ENCODE measurements around the gene PEX26.

The PEX26 gene

DNA sequence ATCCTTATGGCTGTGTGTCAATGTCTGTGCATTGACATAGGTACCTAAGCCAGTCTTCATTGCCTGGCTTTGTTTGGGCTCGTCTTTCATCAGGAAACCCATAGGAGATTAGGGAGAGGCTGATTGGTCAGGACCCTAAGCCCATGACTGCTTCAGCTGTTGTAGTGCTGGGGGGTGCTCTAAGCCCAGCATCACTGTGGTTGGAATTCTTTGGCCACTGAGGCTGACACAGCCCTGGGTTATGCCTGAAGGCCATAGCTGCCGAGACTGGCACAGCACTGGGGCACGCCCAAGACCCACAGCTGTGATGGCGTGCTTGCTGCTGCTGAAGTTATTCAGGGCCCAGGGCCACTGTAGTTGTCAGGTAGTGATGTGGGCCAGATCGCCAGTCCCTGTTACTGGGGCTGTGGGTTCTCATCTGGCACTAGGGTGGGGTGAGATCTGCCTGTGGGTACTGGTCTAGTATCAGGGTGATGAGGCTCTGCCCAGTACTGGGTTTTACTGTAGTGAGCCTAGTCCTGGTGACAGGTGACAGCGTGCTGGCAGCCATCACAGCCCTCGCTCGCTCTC is 77.1 kb downstream of the PEX26 start:
- Histone ChIP-seq H3K27ac (ENCODE audit: low read length) (no peak overlapping the region), H3K9me3 (ENCODE audit: insufficient read depth, low read length, severe bottlenecking) (no peaks in the 10 kb centered on the region), H3K79me2 (ENCODE audit: insufficient read depth, low read length) (0 out of 2 replicates have a peak, but pooled peaks cover 3% of the 10 kb centered on the region), H4K20me1 (ENCODE audit: insufficient read depth, low read length) (no peaks in the 10 kb centered on the region), H3K9ac (ENCODE audit: low read depth, low read length) (no peak overlapping the region), H3K36me3 (ENCODE audit: insufficient read depth, low read length) (peaks cover 4% of the 10 kb centered on the region), H3K27me3 (ENCODE audit: insufficient read depth, low read length, poor library complexity) (no peaks in the 10 kb centered on the region), H3K4me3 (ENCODE audit: low read depth in 1 of 2, low read length in 2 of 2) (no peak overlapping the region), H2AFZ (ENCODE audit: low read depth, low read length) (no peak overlapping the region), H3K4me2 (ENCODE audit: insufficient read depth, low read length) (no peak overlapping the region), H3K4me1 (ENCODE audit: insufficient read depth, low read length) (peaks cover 26% of the 10 kb centered on the region)
- DNase-seq (no peak), ATAC-seq (ENCODE audit: insufficient read depth, low read depth) (no peak)
- TF ChIP-seq, protein P1, sequence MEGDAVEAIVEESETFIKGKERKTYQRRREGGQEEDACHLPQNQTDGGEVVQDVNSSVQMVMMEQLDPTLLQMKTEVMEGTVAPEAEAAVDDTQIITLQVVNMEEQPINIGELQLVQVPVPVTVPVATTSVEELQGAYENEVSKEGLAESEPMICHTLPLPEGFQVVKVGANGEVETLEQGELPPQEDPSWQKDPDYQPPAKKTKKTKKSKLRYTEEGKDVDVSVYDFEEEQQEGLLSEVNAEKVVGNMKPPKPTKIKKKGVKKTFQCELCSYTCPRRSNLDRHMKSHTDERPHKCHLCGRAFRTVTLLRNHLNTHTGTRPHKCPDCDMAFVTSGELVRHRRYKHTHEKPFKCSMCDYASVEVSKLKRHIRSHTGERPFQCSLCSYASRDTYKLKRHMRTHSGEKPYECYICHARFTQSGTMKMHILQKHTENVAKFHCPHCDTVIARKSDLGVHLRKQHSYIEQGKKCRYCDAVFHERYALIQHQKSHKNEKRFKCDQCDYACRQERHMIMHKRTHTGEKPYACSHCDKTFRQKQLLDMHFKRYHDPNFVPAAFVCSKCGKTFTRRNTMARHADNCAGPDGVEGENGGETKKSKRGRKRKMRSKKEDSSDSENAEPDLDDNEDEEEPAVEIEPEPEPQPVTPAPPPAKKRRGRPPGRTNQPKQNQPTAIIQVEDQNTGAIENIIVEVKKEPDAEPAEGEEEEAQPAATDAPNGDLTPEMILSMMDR (IDR thresholded peaks at IDR 0.05; ENCODE audit: borderline replicate concordance, extremely low read depth, low read length, poor library complexity, severe bottlenecking) = no peak
- no peak for TF ChIP-seq EZH2 (IDR thresholded peaks at IDR 0.05; ENCODE audit: borderline replicate concordance, low read depth, low read length, severe bottlenecking)

All from DND-41 (cell line).